Left ventricle myocardium inferior (tissue), 1 donor: ENCODE measurements around the gene RXFP4. TPM values are rescaled to one million over a fixed set of nuclear protein-coding genes. Genes with fewer than 3 reads are reported as not detected.
A peak's percentile ranks its signal among the peaks of the same experiment; 100 is the strongest.

Experiments
- DNase-seq: peaks from one replicate; pipeline ENCODE4 v3.0.0-alpha.2; 2020
- H3K27ac ChIP-seq: fragments of 200-600 bp; replicated peaks from 2 replicates; pipeline ENCODE4 v1.8.0; 2021
- H3K27me3 ChIP-seq: fragments of 200-600 bp; 2 replicates; pipeline ENCODE4 v1.8.0; 2021; ENCODE audit warnings: low read depth
- H3K36me3 ChIP-seq: fragments of 200-600 bp; 2 replicates; pipeline ENCODE4 v1.8.0; 2021
- H3K4me1 ChIP-seq: fragments of 200-600 bp; 2 replicates; pipeline ENCODE4 v1.8.0; 2021
- H3K4me3 ChIP-seq: fragments of 200-600 bp; 2 replicates; pipeline ENCODE4 v1.8.0; 2021; ENCODE audit warnings: mild to moderate bottlenecking, moderate library complexity
- H3K9me3 ChIP-seq: fragments of 200-600 bp; replicated peaks from 2 replicates; pipeline ENCODE4 v1.8.0; 2021
- intact Hi-C: fragments of 100-400 bp; cut with micrococcal nuclease; formaldehyde crosslinking; loops from one replicate; pipeline ENCODE4 v1.11.0; 2022
- total RNA-seq: library from RNA; stranded (reverse); fragmentation: NEBNext Ultra II Directional; extraction: Animal tissue kit (Norgen Biotek cat#: 25700); gene quantifications from one replicate; pipeline ENCODE4 v1.2.1, GENCODE V29; 2021
- TF ChIP-seq, protein P1 (sequence below): fragments of 200-600 bp; IDR thresholded peaks from 2 replicates; pipeline ENCODE4 v1.8.0; 2021; ENCODE audit warnings: antibody characterized with exemption, mild to moderate bottlenecking, borderline replicate concordance
- donor health status: DM: no; HTN: yes; CAD: no; lungs with severe emphysema.

The RXFP4 gene
- total RNA-seq, 1 donor from 2014 or later: not detected

DNA sequence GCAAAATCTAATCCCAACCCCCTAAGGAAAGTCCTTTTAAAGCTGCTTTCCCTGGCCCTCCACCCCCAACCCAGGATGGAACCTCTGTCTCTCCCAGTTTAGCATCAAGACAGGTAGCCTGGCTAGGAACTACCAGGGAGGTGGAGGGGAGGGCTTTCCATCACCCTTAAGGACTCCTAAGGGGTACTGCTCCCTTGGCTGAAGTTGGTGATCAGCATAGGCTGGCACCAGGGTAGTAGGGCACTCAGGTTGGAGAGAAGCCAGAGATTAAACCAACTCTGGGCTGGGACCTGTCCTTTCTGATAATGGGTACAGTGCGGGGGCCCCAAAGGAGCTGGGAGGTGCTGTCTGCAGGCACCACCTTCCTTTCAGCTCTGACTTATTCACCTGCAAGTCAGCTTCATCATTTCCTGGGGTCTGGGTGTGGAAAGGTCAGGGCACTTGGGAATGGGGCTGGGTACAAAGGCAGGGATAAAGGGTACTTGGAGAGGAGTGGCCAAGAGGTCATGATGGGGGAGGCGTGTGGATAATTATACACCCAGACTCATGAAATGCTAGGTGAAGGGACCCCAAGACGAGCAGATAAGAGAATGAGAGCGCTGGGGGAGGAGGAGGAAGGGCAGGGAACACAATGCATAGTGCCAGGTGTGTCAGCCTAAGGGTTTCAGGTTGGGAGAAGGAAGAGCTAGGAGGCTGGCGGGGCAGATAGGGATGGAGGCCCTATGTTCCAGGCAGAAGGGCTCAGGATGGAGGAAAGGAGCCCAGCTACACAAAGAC, 35.7 kb downstream of the RXFP4 start:
- no peaks in the 10 kb centered on the region for H3K9me3 ChIP-seq
- peaks cover 99% of the 10 kb centered on the region for H3K4me1 ChIP-seq
- H3K27me3 ChIP-seq: no peaks in the 10 kb centered on the region
- peak overlapping the region; percentile 77 for H3K4me3 ChIP-seq
- TF ChIP-seq, protein P1, sequence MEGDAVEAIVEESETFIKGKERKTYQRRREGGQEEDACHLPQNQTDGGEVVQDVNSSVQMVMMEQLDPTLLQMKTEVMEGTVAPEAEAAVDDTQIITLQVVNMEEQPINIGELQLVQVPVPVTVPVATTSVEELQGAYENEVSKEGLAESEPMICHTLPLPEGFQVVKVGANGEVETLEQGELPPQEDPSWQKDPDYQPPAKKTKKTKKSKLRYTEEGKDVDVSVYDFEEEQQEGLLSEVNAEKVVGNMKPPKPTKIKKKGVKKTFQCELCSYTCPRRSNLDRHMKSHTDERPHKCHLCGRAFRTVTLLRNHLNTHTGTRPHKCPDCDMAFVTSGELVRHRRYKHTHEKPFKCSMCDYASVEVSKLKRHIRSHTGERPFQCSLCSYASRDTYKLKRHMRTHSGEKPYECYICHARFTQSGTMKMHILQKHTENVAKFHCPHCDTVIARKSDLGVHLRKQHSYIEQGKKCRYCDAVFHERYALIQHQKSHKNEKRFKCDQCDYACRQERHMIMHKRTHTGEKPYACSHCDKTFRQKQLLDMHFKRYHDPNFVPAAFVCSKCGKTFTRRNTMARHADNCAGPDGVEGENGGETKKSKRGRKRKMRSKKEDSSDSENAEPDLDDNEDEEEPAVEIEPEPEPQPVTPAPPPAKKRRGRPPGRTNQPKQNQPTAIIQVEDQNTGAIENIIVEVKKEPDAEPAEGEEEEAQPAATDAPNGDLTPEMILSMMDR: no peak
- peak overlapping the region; percentile 99 for H3K27ac ChIP-seq
- intact Hi-C loops: no loop called here
- no peak for DNase-seq
- H3K36me3 ChIP-seq: peaks cover 6% of the 10 kb centered on the region

DNA sequence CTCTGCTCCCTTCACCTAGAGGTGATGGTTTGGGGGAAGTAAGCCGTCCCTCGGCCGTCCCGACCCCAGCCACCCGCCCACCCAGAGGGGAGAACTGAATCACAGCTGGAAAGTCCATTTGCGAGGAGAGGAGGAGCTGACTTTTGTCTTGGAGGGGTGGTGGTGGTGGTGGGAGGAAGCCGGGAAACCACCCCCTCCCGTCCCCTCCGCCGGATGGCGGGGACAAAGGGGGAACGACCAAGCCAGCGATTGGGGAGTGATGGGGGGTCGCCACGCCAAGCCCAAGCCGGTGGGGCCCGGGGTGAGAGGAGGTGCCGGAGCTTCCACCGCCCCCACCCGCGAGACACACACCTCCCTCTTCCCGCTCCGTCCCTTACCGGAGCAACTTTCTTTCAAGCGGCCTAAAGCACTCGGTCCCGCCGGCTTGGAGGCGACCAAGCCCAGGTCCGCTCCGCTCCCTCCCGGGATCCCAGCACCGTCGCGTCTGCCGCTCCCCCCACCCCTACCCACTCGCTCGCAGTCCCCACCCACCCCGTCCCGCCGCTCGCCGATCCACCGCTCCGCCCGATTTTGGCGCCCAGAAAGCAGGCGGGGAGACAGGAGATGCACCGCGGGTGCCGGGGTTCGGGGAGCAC, 36.4 kb downstream of the RXFP4 start:
- Histone ChIP-seq H3K9me3 (no peaks in the 10 kb centered on the region), H3K36me3 (peaks cover 6% of the 10 kb centered on the region), H3K4me1 (peaks cover 99% of the 10 kb centered on the region), H3K4me3 (peak overlapping the region; percentile 77), H3K27ac (peak overlapping the region; percentile 99), H3K27me3 (no peaks in the 10 kb centered on the region)
- intact Hi-C loops: no loop called here
- peak; percentile 61 for DNase-seq
- TF ChIP-seq, protein P1: no peak

DNA sequence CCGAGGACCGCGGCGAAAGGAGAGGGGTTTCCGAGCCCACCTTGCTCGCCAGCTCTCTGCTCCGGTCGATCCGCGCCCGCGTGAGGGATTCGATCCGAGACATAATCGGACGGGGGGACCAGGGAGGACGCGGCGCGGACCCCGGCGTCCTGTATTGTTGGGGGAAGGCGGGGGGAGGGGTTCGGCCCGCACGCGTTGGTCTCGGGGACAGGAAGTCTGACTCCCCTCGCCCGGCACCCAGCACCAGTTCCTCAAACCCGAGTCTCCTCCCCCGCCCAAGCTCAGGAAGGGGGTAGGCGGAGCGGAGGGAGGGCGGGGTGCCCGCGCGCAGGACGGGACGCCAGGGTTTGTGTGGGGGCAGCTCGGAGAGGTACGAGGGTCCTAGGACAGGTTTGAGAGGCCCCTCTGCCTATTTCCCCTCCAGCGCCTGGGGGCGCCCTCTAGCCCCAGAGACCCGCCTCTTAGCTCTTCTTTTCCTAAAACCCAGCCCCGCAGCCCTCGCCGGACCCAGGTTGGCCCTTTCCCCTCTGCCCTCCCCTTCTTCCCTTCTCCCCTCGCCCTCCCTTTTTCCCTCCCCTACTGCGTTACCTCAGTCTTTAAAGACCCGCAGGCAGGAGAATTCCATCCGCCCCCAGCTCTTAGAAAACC, 37.0 kb downstream of the RXFP4 start, which contains the start of gene ARHGEF2:
Gene ARHGEF2, minus strand, starts transcription at position 223 of the 648 bp plus-strand sequence. Its CDS starts 120 bp downstream, at position 103.
- Histone ChIP-seq H3K36me3 (peaks cover 6% of the 10 kb centered on the region), H3K4me1 (peaks cover 99% of the 10 kb centered on the region), H3K9me3 (no peaks in the 10 kb centered on the region), H3K27ac (peak within 1 kb of the TSS; percentile 99), H3K4me3 (peak within 1 kb of the TSS; percentile 77), H3K27me3 (no peaks in the 10 kb centered on the region)
- DNase-seq: peak; percentile 88
- intact Hi-C loops: no loop called here
- TF ChIP-seq, protein P1: peak; percentile 40

DNA sequence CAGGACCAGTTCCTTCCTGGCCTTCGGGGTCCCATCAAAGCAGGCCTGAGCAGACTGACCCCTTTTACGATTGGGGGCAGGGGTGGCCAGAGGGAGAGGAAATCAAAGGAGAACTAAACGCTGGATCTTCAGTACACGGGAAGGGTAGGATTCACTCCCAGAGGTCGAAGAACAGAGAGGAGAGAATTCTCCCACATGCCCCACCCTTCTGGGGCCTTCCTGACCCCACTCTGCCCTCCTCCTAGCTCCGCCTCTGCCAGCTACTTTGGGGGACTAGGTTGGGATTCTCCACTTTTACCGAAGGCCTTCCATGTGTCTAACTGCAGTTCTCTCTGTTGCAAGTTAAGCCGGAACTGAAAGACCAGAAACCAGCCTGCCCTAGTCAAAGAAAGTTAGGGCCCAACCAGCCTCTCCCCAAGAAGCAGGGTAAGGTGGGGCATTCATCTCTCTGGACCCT, 37.6 kb downstream of the RXFP4 start:
- TF ChIP-seq, protein P1: no peak
- intact Hi-C loops: no loop called here

DNA sequence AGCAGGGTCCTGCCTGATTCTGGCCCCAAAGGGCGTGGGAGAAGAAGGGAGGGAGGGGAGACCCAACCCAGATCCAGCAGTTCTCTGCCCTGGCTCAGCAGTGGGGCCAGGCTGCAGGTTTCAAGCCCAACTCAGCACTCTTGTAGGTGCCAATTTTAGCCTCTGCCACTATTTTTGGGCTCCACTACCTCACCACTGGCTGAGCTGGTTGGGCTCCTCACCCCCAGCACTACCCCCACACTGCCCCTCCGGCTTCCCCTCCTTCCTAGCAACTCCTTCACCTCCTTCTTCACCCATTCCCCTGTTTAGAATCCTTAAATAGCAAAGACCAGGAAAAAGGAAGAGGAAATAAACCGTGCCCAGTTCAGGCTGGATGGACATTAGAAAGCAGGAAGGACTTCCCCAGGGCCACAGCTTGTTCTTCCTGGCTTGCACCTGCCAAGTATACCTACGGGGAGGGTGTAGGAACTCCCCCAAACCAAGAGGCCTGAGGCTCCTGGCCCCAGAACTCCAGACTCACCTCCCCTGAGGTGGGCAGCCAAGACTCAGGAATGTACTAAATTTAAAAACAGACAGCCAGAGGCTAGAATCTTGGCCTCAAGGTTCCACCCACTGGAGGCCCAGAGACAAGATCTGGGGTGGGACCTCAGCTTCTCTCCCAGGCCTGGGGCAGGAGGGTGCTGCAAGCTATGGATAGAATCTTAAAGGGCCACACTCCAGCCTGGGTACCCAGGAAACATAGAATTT, 38.3 kb downstream of the RXFP4 start:
- Histone ChIP-seq H3K4me1 (peaks cover 99% of the 10 kb centered on the region), H3K27ac (peak overlapping the region; percentile 99), H3K4me3 (peak overlapping the region; percentile 77), H3K9me3 (no peaks in the 10 kb centered on the region), H3K27me3 (no peaks in the 10 kb centered on the region), H3K36me3 (no peaks in the 10 kb centered on the region)
- TF ChIP-seq, protein P1: no peak
- intact Hi-C loops: no loop called here
- DNase-seq: peak; percentile 60

More for the DNA sequence above, 37.6 kb downstream of the RXFP4 start:
- Histone ChIP-seq H3K4me3 (peak overlapping the region; percentile 77), H3K27me3 (no peaks in the 10 kb centered on the region), H3K27ac (peak overlapping the region; percentile 99), H3K4me1 (peaks cover 99% of the 10 kb centered on the region), H3K9me3 (no peaks in the 10 kb centered on the region), H3K36me3 (peaks cover under 1% of the 10 kb centered on the region)
- DNase-seq: peak; percentile 46
